GM12892 (cell line): Measurements from ENCODE around the gene SLC4A11.

ENCODE experiments used
- POLR2A ChIP-seq: IDR thresholded peaks from 2 replicates; pipeline ENCODE4 v1.6.1; 2011; ENCODE audit warnings: low read depth, low read length, control low read depth
- POLR2AphosphoS5 ChIP-seq: IDR thresholded peaks from 2 replicates; pipeline ENCODE4 v1.6.1; 2011; ENCODE audit warnings: low read depth, low read length, control low read depth
- TAF1 ChIP-seq: IDR thresholded peaks from 2 replicates; pipeline ENCODE4 v1.6.1; 2011; ENCODE audit warnings: low read depth, mild to moderate bottlenecking, control low read depth, low read length, borderline replicate concordance

DNA sequence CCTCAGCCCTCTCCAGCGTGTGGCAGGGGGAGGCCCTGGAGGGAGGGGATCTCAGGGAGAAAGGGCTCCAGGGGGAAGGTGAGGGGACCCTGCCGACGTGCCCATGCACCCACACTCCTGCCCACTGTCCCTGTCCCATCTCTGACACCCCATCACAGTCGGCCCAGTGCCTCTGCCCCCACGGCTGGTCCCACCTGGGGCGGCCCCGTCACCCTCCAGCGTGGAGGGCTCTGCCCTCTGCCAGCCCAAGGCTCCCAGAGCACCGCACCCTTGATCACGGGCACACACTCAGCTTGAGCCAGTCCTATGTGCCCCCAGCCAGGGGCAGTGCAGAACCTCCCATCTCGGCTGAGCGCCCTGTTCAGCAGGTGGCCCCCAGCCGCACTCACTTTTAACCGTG, 9.2 kb downstream of the SLC4A11 start:
- no peak for TF ChIP-seq POLR2A
- TF ChIP-seq POLR2AphosphoS5, result no peak
- TF ChIP-seq TAF1, result no peak
